A549 (cell line): ENCODE results near the gene RAB37.

ENCODE experiments used
- TF ChIP-seq, protein P1 (sequence below): fragments of >200 bp; sonication (Bioruptor Twin); formaldehyde crosslinking; IDR thresholded peaks from 3 replicates; pipeline ENCODE4 v1.5.1; 2016
- TF ChIP-seq, protein P2 (sequence below): fragments of 250-450 bp; sonication (Bioruptor Pico); IDR thresholded peaks from 2 replicates; pipeline ENCODE4 v1.5.0; 2020; ENCODE audit warnings: low read depth, mild to moderate bottlenecking, moderate library complexity

DNA sequence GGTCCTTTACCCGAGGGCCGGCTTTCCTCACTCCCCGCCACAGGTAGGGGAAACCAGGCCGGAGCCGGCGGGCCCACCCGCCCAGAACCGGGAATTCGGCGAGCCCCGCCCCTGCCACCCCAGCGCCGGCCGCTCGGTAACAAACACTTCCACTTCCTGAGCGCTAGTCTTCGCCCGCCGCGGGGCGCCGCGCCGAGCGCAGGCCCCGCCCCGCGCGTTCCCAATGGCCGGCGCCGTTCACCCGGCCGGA is 11.1 kb downstream of the RAB37 start:
- TF ChIP-seq, protein P1, sequence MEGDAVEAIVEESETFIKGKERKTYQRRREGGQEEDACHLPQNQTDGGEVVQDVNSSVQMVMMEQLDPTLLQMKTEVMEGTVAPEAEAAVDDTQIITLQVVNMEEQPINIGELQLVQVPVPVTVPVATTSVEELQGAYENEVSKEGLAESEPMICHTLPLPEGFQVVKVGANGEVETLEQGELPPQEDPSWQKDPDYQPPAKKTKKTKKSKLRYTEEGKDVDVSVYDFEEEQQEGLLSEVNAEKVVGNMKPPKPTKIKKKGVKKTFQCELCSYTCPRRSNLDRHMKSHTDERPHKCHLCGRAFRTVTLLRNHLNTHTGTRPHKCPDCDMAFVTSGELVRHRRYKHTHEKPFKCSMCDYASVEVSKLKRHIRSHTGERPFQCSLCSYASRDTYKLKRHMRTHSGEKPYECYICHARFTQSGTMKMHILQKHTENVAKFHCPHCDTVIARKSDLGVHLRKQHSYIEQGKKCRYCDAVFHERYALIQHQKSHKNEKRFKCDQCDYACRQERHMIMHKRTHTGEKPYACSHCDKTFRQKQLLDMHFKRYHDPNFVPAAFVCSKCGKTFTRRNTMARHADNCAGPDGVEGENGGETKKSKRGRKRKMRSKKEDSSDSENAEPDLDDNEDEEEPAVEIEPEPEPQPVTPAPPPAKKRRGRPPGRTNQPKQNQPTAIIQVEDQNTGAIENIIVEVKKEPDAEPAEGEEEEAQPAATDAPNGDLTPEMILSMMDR: no peak
- TF ChIP-seq, protein P2, sequence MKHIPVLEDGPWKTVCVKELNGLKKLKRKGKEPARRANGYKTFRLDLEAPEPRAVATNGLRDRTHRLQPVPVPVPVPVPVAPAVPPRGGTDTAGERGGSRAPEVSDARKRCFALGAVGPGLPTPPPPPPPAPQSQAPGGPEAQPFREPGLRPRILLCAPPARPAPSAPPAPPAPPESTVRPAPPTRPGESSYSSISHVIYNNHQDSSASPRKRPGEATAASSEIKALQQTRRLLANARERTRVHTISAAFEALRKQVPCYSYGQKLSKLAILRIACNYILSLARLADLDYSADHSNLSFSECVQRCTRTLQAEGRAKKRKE (CRISPR knock-in tag): no peak
